Endometrium (tissue), 2 donors: ENCODE measurements around the gene TLR3.
"Not testable (repeated sequence)": the region's sequence is repeated elsewhere in the genome, so short reads cannot be mapped to it uniquely, and the experiment has no call there.

ENCODE experiments used
- FAIRE-seq: peaks from 2 replicates; lab custom pipeline; 2012; peaks lifted over from hg19 to GRCh38; lab: Jason Lieb, UNC
- donor health status: control.
- donor health status: control.

TLR3 gene

GRCh38 chr4:186068581-186069348 is at the start of gene TLR3:
Gene TLR3, plus strand, starts transcription at chr4:186069156. Its CDS starts 7,464 bp downstream, at chr4:186076620.
- FAIRE-seq: no peak

DNA sequence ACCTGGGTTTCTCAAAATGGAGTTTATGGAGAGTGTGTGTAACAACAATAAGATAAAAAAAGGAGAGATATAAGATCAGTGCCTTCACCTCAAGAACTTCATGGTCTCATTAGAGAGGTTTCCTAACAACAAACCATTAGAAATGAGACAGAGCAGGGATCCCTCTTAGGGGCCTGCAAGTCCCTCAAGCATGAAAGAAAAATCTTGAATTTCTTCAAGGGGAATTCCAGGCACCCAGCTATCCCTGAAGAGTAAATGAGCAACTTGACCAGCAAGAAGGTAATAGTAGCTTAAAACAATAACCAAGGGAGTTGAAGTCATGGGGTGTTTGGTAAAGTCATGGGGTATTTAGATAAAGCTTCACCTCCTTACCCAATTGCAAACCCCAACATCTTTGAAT is 49.7 kb upstream of the TLR3 start:
- FAIRE-seq: no peak

DNA sequence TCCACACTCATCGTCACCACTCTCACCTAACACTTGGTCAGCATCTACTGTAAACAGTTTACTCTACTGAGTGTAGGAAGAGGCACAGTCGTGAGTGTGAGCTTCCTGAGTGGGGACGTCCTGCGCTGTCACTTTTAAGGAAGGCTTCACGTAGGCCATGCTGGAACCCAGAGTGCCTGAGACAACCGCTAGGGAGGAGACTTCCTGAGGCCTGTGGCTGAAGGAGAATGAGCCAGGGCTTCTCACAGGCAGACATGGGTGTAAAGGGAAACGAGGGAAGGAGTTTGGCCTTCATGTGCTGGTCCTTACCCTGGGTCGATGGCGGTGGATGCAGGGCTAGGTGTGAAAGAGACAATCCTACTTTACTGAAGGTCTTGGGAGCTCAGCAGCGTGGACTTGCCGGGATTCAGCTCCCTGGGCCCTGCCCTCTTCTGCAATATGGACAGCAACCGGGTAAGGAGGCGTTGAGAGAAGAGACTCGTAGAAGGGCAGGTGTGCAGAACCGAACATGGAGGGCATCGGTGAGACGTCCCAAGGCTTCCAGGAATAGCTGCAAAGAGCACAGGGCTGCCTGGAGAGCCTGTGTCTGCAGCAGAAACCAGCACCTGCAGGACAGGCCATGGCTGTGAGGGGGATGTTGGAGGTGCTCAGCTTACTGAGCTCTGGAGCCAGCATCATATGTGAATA is 48.7 kb upstream of the TLR3 start:
- FAIRE-seq: no peak

GRCh38 chr4:186020793-186021407 is 48.1 kb upstream of the TLR3 start:
- no peak for FAIRE-seq

GRCh38 chr4:186021461-186022167 is 47.3 kb upstream of the TLR3 start:
- no peak for FAIRE-seq

DNA sequence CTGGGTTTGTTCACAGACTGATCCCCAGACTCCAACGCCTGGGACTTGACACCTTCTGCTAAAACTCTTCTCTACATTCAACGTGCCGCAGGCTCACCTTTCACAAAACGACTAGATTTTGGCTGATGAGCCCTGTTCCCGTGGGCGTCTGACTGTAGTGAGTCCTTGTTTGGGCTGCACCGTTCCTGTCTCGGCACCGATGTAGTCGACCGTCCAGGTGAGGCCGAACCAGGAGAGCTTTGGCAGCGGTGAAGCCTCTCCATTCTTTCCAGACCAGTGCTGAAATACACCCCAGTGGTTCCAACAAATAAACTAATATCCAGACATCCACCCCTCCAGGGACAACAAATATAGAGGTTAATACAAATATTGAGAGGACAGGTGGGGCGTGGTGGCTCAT is 45.0 kb upstream of the TLR3 start:
- no peak for FAIRE-seq

DNA sequence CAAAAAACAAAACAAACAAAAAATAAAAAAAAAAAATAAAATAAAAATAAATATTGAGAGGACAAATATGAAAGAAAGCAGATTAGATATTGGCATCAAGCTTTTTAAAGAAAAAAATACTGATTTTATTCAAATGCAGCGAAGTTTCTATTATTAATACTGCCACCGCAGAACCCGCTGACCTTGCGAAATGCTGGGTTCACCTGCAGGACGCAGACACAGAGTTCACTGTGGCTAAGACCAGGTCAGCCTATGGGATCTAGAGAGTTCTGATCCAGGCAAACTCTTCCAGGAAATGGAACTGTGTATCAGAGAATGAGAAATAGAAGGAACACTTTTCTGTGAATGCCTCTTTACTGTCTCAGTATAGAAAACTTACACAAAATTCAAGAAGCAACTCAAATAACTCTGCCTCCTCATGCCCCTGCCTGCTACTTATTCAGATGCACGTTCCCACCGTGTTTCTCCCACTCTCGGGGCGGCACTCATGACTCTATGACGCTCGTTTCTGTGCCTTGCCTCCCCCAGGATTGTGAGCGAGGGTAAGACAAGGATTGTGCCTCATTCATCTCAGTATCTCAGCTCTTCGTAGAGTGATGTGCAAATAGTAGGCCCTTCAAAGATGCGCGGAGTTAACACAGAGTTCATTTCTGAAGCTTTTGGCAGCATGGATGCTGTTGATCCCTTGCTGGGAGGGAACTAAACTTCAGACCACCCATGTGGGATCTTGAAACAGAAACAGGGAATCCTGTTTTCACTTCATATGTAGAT is 44.1 kb upstream of the TLR3 start:
- FAIRE-seq: no peak

GRCh38 chr4:186025408-186025690 is 43.6 kb upstream of the TLR3 start:
- FAIRE-seq: no peak

DNA sequence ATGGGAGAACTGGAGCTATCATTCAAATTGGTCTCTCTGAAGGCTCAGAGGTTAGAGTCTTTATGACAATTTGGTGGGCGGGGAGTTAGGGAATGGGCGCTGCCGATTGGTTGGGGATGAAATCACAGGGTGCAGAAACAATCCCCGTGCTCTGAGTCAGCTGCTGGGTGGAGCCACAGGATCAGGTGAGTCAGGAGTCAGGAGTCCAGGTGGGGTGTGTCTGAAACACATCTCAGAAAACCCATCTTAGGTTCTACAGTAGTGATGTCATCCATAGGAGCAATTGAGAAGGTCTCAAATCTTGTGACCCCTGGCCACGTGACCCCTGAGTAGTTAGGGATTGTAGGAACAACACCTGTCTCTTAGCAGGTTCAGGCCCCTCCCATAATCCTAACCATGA is 41.6 kb upstream of the TLR3 start:
- no peak for FAIRE-seq

- FAIRE-seq: peak; percentile 73
Observed at GRCh38 chr4:186029571-186030398, 39.2 kb upstream of the TLR3 start.

DNA sequence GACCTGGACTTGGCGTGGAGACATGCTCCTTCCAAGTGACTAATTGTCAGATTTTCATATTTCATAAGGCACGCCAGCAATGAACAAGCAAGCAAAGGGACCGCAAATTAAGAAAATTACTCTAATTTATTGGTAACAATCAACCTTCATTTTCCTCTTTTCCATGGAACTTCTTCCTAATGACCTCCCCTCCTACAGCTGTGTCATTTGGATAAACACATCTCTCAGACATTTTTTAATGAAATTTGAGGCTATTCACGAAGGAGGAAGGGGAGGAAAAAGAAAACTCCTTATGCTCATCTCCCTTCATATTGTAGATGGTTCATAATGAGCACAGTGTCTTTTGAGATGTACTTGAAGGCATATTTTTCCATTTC is 38.6 kb upstream of the TLR3 start:
- no peak for FAIRE-seq

- no peak for FAIRE-seq
Observed at GRCh38 chr4:186030795-186031194, 38.2 kb upstream of the TLR3 start.

- FAIRE-seq: no peak
Observed at GRCh38 chr4:186032259-186032658, 36.7 kb upstream of the TLR3 start.

GRCh38 chr4:186033027-186033426 is 35.9 kb upstream of the TLR3 start:
- FAIRE-seq: no peak

DNA sequence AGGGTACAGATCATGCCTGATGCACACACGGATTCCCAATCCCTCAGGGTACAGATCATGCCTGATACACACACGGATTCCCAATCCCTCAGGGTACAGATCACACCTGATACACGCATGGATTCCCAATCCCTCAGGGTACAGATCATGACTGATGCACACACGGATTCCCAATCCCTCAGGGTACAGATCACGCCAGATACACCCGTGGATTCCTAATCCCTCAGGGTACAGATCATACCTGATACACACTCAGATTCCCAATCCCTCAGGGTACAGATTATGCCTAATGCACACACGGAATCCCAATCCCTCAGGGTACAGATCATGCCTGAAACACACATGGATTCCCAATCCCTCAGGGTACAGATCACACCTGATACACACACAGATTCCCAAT is 34.3 kb upstream of the TLR3 start:
- FAIRE-seq: not testable (repeated sequence)

- FAIRE-seq: no peak
Observed at GRCh38 chr4:186036976-186037581, 31.9 kb upstream of the TLR3 start.

DNA sequence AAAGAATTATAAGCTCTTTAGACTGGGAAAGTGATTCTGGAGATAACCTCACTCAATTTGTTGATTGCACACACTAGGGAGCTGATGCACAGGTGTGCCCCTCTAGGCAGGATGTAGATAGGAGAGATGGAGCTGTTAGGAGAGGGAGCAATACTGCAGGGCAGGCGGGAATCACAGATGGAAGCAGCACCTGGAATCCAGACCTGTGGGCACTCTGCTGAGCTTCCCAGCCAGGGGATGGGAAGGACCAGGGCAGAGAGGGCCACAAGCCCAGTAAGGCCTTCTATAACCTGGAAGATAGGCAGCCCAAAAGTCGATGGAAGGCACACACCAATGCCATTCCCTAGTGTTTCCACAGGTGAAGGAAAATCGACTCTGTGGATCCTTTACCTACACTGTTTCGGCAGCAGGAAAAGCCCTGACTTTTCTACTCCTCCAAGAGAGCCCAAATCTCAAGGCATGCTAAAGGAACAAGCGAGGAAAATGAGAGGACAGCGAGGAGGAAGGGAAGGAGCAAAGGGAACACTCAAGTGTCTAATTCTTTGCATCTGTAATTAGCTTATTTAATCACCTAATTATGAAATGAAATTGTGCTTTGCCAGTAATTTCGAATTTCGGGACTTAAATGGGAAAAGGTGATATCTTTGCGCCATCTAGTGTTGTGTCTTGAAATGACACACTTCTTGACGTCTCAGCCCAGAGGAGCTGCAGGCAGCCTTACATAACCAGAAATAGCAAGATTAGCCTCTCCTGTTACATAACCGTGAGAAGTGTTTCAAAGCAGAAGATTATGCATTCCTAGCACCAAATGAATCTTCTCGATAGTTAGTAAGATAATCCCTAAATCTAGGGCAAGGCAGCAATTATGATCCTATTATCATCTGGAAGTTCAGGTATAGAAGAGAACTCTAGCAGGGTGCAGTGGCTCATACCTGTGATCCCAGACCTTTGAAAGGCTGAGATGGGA is 31.0 kb upstream of the TLR3 start:
- peak; percentile 84 for FAIRE-seq

- no peak for FAIRE-seq
Observed at GRCh38 chr4:186039697-186040096, 29.3 kb upstream of the TLR3 start.

DNA sequence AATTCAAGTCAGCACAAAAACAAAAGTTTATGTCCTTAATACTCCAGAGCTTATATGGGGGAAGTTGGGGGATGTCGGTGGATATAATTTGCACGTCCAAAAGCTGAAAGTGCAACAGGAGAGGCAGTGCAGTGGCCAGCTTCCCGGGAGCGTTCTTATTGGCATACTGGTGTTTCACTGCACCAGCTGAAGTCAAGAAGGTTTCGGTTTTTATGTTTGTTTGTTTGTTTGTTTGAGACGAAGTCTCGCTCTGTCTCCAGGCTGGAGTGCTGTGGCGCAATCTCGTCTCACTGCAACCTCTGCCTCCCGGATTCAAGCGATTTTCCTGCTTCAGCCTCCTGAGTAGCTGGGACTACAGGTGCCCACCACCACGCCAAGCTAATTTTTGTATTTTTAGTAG is 28.6 kb upstream of the TLR3 start:
- FAIRE-seq: no peak

- FAIRE-seq: not testable (repeated sequence)
Observed at GRCh38 chr4:186047501-186047900, 21.5 kb upstream of the TLR3 start.
